BE2C (cell line): ENCODE results near the gene ECE1.
"Not testable (repeated sequence)": the region's sequence is repeated elsewhere in the genome, so short reads cannot be mapped to it uniquely, and the experiment has no call there.

Experiments
- DNase-seq: peaks from one replicate; pipeline ENCODE4 v3.0.0-alpha.2; 2020
- H3K27me3 ChIP-seq: fragments of 250-450 bp; sonication (Bioruptor Pico); 2 replicates; pipeline ENCODE4 v1.5.1; 2020; ENCODE audit warnings: mild to moderate bottlenecking
- H3K36me3 ChIP-seq: fragments of 250-450 bp; sonication (Bioruptor Pico); 2 replicates; pipeline ENCODE4 v1.5.1; 2020; ENCODE audit warnings: mild to moderate bottlenecking
- H3K4me1 ChIP-seq: fragments of 250-450 bp; sonication (Bioruptor Pico); 2 replicates; pipeline ENCODE4 v1.5.1; 2020
- H3K4me3 ChIP-seq: 2 replicates; pipeline ENCODE4 v1.5.1; 2011; ENCODE audit warnings: low read depth, low read length
- H3K9me3 ChIP-seq: fragments of 250-450 bp; sonication (Bioruptor Pico); 2 replicates; pipeline ENCODE4 v1.5.1; 2020
- TF ChIP-seq, protein P1 (sequence below): IDR thresholded peaks from 2 replicates; pipeline ENCODE4 v1.5.1; 2012; ENCODE audit warnings: mild to moderate bottlenecking, low read depth, low read length

ECE1 gene

DNA sequence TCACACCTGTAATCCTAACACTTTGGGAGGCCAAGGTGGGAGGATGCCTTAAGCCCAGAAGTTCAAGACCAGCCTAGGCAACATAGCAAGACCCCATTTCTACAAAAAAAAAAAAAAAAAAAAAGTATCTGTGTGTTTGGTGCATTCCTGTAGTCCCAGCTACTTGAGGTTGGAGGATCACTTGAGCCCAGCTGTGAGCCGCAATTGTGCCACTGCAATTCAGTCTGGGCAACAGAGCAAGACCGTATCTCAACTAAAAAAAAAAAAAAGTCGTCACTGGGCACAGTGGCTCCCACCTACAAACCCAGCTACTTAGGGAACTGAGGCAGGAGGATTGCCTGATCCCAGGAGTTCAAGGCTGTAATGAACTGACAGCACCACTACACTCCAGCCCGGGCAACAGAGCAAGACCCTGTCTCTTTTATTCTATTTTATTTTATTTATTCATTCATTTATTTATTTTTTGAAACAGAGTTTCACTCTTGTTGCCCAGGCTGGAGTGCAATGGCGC, 105.0 kb downstream of the ECE1 start:
- TF ChIP-seq, protein P1, sequence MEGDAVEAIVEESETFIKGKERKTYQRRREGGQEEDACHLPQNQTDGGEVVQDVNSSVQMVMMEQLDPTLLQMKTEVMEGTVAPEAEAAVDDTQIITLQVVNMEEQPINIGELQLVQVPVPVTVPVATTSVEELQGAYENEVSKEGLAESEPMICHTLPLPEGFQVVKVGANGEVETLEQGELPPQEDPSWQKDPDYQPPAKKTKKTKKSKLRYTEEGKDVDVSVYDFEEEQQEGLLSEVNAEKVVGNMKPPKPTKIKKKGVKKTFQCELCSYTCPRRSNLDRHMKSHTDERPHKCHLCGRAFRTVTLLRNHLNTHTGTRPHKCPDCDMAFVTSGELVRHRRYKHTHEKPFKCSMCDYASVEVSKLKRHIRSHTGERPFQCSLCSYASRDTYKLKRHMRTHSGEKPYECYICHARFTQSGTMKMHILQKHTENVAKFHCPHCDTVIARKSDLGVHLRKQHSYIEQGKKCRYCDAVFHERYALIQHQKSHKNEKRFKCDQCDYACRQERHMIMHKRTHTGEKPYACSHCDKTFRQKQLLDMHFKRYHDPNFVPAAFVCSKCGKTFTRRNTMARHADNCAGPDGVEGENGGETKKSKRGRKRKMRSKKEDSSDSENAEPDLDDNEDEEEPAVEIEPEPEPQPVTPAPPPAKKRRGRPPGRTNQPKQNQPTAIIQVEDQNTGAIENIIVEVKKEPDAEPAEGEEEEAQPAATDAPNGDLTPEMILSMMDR = no peak
- no peaks in the 10 kb centered on the region for H3K9me3 ChIP-seq
- no peak for DNase-seq
- H3K4me3 ChIP-seq = no peak overlapping the region
- H3K27me3 ChIP-seq = no peaks in the 10 kb centered on the region
- H3K36me3 ChIP-seq = no peaks in the 10 kb centered on the region
- no peaks in the 10 kb centered on the region for H3K4me1 ChIP-seq

DNA sequence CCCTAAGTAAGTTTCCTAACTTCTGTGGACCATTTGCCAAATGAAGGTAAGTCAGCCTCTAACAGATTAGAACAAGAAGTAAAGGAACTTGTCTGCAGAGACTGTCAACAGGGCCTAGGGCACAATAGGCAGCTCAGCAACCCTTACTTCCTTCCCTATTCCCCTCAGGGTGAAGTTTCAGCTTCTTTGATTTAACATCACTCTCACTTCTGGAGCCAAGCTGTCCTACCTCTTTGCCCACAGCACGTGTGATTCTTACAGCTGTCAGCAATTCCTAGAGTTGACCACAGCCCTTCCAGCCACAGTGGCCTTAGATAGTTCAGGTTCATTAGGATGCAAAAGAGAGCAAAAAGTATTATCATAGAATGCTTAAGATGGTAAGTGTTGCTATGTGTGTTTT, 106.0 kb downstream of the ECE1 start:
- no peak overlapping the region for H3K4me3 ChIP-seq
- no peaks in the 10 kb centered on the region for H3K9me3 ChIP-seq
- H3K27me3 ChIP-seq = no peaks in the 10 kb centered on the region
- H3K4me1 ChIP-seq = no peaks in the 10 kb centered on the region
- H3K36me3 ChIP-seq = no peaks in the 10 kb centered on the region
- TF ChIP-seq, protein P1 = no peak
- no peak for DNase-seq

GRCh38 chr1:21182181-21182731, 108.0 kb downstream of the ECE1 start:
- no peaks in the 10 kb centered on the region for H3K9me3 ChIP-seq
- no peaks in the 10 kb centered on the region for H3K4me1 ChIP-seq
- no peak overlapping the region for H3K4me3 ChIP-seq
- no peak for DNase-seq
- no peaks in the 10 kb centered on the region for H3K27me3 ChIP-seq
- H3K36me3 ChIP-seq = no peaks in the 10 kb centered on the region
- TF ChIP-seq, protein P1 = no peak

DNA sequence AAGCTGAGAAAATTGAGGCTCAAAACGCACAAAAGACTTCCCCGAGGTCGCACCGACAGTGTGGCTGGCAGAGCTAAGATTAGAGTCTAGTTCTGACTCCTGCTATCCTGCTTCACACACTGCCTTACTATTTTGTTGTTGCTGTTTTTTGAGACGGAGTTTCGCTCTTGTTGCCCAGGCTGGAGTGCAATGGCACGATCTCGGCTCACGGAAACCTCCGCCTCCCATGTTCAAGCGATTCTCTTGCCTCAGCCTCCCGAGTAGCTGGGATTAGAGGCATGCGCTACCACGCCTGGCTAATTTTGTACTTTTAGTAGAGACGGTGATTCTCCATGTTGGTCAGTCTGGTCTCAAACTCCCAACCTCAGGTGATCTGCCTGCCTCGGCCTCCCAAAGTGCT, 112.0 kb downstream of the ECE1 start:
- H3K4me3 ChIP-seq, H3K36me3 ChIP-seq, DNase-seq, H3K4me1 ChIP-seq, H3K9me3 ChIP-seq, H3K27me3 ChIP-seq: not testable (repeated sequence)

DNA sequence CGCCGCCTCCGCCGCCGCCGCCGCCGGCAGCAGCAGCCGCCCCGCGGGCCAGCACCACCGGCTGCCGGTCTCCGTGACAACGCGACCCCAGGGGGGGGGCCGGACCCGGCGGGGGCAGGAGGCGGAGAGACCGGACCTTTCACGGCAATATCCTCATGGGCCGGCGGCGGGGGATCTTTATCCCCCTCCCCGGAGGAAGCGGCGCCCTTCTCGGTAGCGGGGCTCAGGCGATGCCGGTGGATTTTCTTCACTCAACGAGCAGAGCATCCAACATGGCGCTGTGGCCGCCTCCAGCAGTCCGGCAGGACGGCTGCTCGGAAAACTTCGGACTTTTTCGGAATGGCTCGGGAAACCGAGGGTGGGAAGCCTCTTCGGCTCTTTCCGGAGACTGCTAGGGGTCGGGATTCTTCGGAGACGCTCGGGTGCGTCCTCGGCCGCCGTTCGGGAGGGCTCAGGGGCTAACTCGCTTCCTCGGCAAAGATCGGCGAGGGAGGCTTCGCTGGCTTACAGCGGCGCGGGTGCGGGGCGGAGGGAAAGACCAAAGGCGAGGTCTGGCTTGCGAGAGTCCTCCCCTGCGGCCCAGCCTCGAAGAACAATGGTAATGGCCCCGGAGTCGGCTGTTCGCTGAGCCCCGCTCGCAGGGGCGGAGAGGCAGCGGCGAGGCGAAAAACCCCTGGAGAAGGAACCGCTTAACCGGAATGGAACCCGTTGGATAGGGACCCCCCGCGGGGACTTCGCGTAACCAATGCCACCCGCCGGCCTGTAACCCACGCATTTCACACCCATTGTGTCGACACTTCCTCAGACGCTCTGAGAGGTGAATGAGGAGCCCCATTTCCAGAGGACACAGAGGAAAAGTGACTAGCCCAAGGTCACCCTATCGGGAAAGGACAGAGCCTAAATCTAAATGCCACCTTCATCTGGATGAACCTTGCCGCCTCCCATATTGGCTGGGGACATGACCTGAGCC, 113.4 kb downstream of the ECE1 start, which contains the start of gene EIF4G3:
EIF4G3 (minus strand) TSS at position 312 of the 970 bp plus-strand sequence. CDS start 174,155 bp downstream, outside the sequence.
- DNase-seq = peak; percentile 95
- H3K27me3 ChIP-seq = no peaks in the 10 kb centered on the region
- H3K4me3 ChIP-seq = peak within 1 kb of the TSS; percentile 81
- TF ChIP-seq, protein P1 = no peak
- no peaks in the 10 kb centered on the region for H3K4me1 ChIP-seq
- H3K9me3 ChIP-seq = no peaks in the 10 kb centered on the region
- no peaks in the 10 kb centered on the region for H3K36me3 ChIP-seq

DNA sequence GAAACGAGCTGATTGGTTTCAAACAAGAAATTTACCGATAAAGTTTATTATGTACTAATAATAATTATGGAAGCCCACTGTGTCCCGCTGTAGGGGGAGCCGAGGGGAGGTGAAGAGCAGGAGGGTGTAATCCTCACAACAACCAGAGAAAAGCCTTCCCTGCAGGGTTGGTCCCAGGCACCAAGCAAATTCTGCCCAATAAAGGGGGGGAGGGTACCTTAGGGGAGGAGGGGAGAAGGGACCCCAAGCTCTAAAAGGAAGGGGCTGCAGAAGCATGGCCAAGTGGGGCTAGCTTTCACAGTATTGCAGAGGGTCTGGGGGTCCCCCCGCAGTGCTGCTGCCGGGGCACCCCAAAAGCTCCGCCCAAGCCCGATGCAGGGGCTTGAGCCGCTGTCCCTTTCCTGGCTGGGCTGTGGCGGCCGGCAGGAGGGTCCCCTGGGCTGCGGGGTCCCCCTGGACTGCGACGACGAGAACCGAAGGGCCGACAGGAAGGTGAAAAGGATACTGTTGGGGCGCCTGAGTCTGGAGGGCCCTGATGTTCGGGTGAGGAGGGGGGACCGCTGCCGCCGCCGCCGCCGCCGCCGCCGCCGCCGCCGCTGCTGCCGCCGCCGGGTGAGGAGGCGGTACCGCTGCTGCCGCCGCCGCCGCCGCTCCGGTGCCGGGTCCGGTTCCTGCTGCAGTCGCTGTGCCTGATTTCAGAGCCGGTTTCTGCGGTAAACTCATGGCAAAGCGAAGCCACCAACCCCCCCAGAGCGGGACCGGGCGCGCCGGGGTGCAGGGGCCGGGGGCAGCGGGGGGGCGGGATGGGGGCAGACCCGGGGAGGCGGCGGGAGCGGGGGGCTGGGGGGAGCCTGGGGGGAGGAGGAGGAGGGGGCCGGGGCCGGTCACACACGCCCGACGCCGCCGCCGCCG, 114.3 kb downstream of the ECE1 start:
- H3K27me3 ChIP-seq = no peaks in the 10 kb centered on the region
- H3K36me3 ChIP-seq = no peaks in the 10 kb centered on the region
- no peaks in the 10 kb centered on the region for H3K9me3 ChIP-seq
- peak; percentile 24 for DNase-seq
- no peaks in the 10 kb centered on the region; the same call in 1 of the 2 replicates for H3K4me1 ChIP-seq
- H3K4me3 ChIP-seq = peak overlapping the region; percentile 81
- TF ChIP-seq, protein P1 = no peak
